Superior temporal gyrus (tissue), 1 donor: ENCODE results near the gene AFF3.

Experiments used
- DNase-seq: peaks from one replicate; pipeline ENCODE4 v3.0.0-alpha.2; 2016; ENCODE audit errors: extremely low spot score

AFF3 gene

GRCh38 chr2:99605036-99605435 is 537.4 kb downstream of the AFF3 start:
- no peak for DNase-seq

GRCh38 chr2:99602476-99602875 is 539.9 kb downstream of the AFF3 start:
- no peak for DNase-seq

- DNase-seq = no peak
These were observed 541.3 kb downstream of the AFF3 start for GRCh38 chr2:99600981-99601651.

GRCh38 chr2:99598441-99598840 is 543.9 kb downstream of the AFF3 start:
- DNase-seq = no peak

GRCh38 chr2:99597616-99598015 is 544.8 kb downstream of the AFF3 start:
- no peak for DNase-seq

- DNase-seq = no peak
These were observed 547.0 kb downstream of the AFF3 start for GRCh38 chr2:99595373-99595772.

- no peak for DNase-seq
These were observed 548.5 kb downstream of the AFF3 start for GRCh38 chr2:99593692-99594427.

- no peak for DNase-seq
These were observed 565.6 kb downstream of the AFF3 start for GRCh38 chr2:99576775-99577174.

GRCh38 chr2:99573634-99574251 is 568.6 kb downstream of the AFF3 start:
- DNase-seq = no peak

- DNase-seq = peak; percentile 74
These were observed 569.8 kb downstream of the AFF3 start for GRCh38 chr2:99572373-99573164.

- no peak for DNase-seq
These were observed 570.4 kb downstream of the AFF3 start for GRCh38 chr2:99571954-99572353.

- no peak for DNase-seq
These were observed 570.9 kb downstream of the AFF3 start for GRCh38 chr2:99571533-99571932.

GRCh38 chr2:99571021-99571420 is 571.4 kb downstream of the AFF3 start:
- DNase-seq = peak; percentile 48

- no peak for DNase-seq
These were observed 573.0 kb downstream of the AFF3 start for GRCh38 chr2:99569386-99569785.

GRCh38 chr2:99565227-99565626 is 577.2 kb downstream of the AFF3 start:
- DNase-seq = no peak

GRCh38 chr2:99562516-99562915 is 579.9 kb downstream of the AFF3 start:
- DNase-seq = no peak

GRCh38 chr2:99561804-99562203 is 580.6 kb downstream of the AFF3 start:
- DNase-seq = no peak

- DNase-seq = peak; percentile 91
These were observed 583.2 kb downstream of the AFF3 start for GRCh38 chr2:99559075-99559662.

- no peak for DNase-seq
These were observed 587.0 kb downstream of the AFF3 start for GRCh38 chr2:99555404-99555803.

GRCh38 chr2:99554871-99555270 is 587.5 kb downstream of the AFF3 start:
- DNase-seq = no peak

- DNase-seq = no peak
These were observed 588.2 kb downstream of the AFF3 start for GRCh38 chr2:99554238-99554637.

GRCh38 chr2:99552529-99552928 is 589.9 kb downstream of the AFF3 start:
- no peak for DNase-seq
